PC-9 (cell line): ENCODE data around the gene SMIM7. TPM values are rescaled to one million over a fixed set of nuclear protein-coding genes. Genes with fewer than 3 reads are reported as not detected.

Experiments used
- BruUV-seq: library from RNA; stranded (reverse); fragments of 400-500 nt; replicated peaks from 2 replicates; lab custom pipeline; 2021; lab: Mats Ljungman, UMichigan
- CTCF ChIA-PET: fragments of 300-600 bp; sonication (Branson Sonifier 250); formaldehyde crosslinking; loops from one replicate; lab custom pipeline; 2022; ENCODE audit warnings: antibody characterized with exemption; lab: Charles Lee
- POLR2A ChIA-PET: fragments of 300-600 bp; sonication (Branson Sonifier 250); formaldehyde crosslinking; loops from one replicate; lab custom pipeline; 2022; ENCODE audit warnings: antibody characterized with exemption; ENCODE audit not compliant: unreplicated experiment; lab: Charles Lee
- DNase-seq, 2 experiments: peaks; one replicate each; pipeline versions ENCODE4 v3.0.0 to v3.0.0-alpha.2; 2015 to 2022; ENCODE audit warnings: mixed read lengths in 1 of 2
- H2AFZ ChIP-seq: fragments of 200-600 bp; sonication (generic); 2 replicates; pipeline ENCODE4 v1.8.1; 2017; ENCODE audit warnings: antibody characterized with exemption
- H3F3A ChIP-seq: fragments of 200-600 bp; sonication (generic); 2 replicates; pipeline ENCODE4 v1.8.1; 2017; ENCODE audit warnings: antibody characterized with exemption, mild to moderate bottlenecking, low read depth; ENCODE audit not compliant: insufficient read depth
- H3K27ac ChIP-seq: fragments of 200-600 bp; sonication (generic); 2 replicates; pipeline ENCODE4 v1.6.1; 2016; ENCODE audit warnings: mixed run types
- H3K27me3 ChIP-seq: fragments of 200-600 bp; sonication (generic); 2 replicates; pipeline ENCODE4 v1.6.1; 2016; ENCODE audit warnings: low read depth, mixed run types; ENCODE audit not compliant: insufficient read depth
- H3K36me3 ChIP-seq: fragments of 200-600 bp; sonication (generic); 2 replicates; pipeline ENCODE4 v1.6.1; 2016; ENCODE audit warnings: low read depth, mixed run types
- H3K4me1 ChIP-seq: fragments of 200-600 bp; sonication (generic); replicated peaks from 2 replicates; pipeline ENCODE4 v1.6.1; 2016; ENCODE audit warnings: mixed run types; ENCODE audit not compliant: insufficient read depth
- H3K4me2 ChIP-seq: fragments of 200-600 bp; sonication (generic); 2 replicates; pipeline ENCODE4 v1.6.1; 2017; ENCODE audit warnings: mixed run types
- H3K4me3 ChIP-seq: fragments of 200-600 bp; sonication (generic); 2 replicates; pipeline ENCODE4 v1.6.1; 2016; ENCODE audit warnings: mixed run types
- H3K79me2 ChIP-seq: fragments of 200-600 bp; sonication (generic); 2 replicates; pipeline ENCODE4 v1.6.1; 2017; ENCODE audit warnings: low read depth, mixed run types
- H3K9me2 ChIP-seq: fragments of 200-600 bp; sonication (generic); 2 replicates; pipeline ENCODE4 v1.8.1; 2017; ENCODE audit warnings: mild to moderate bottlenecking; ENCODE audit not compliant: insufficient read depth
- H3K9me3 ChIP-seq: fragments of 200-600 bp; sonication (generic); 2 replicates; pipeline ENCODE4 v1.8.1; 2016; ENCODE audit warnings: low read depth; ENCODE audit not compliant: insufficient read depth
- H4K20me1 ChIP-seq: fragments of 200-600 bp; sonication (generic); 2 replicates; pipeline ENCODE4 v1.8.1; 2017; ENCODE audit not compliant: insufficient read depth
- EZH2 ChIP-seq: fragments of 200-600 bp; sonication (generic); IDR thresholded peaks from 2 replicates; pipeline ENCODE4 v1.8.0; 2017; ENCODE audit warnings: antibody characterized with exemption, low read depth
- intact Hi-C: fragments of 100-400 bp; cut with micrococcal nuclease; formaldehyde crosslinking; loops from one replicate; pipeline ENCODE4 v1.10.0; 2022; ENCODE audit not compliant: unreplicated experiment
- total RNA-seq: library from RNA; stranded (reverse); gene quantifications from 2 replicates; pipeline ENCODE4 v1.2.3, GENCODE V29; 2021
- TF ChIP-seq, protein P1 (sequence below): fragments of 200-600 bp; sonication (generic); conservative IDR thresholded peaks from 2 replicates; pipeline ENCODE4 v1.6.1; 2017; ENCODE audit warnings: mixed run types, antibody characterized with exemption, mild to moderate bottlenecking, moderate library complexity

The SMIM7 gene
- total RNA-seq, 1 experiment from 2014 or later, result 72.9 TPM

GRCh38 chr19:16626796-16627192 lies 33.1 kb downstream of the SMIM7 start:
- ChIA-PET CTCF (interaction anchor here (0.6 kb wide), 1 partner anchor 191 kb away, joined by 7 read pairs; no protein-coding TSS in a partner anchor), POLR2A (interaction anchor here (0.5 to 0.6 kb wide), 2 partner anchors 42 to 1124 kb away, joined by 3 read pairs; no protein-coding TSS in a partner anchor)
- Histone ChIP-seq H3K4me1 (peaks cover 20% of the 10 kb centered on the region), H3K4me3 (peak overlapping the region; percentile 99), H3K9me2 (no peaks in the 10 kb centered on the region), H2AFZ (peak overlapping the region; percentile 58; the same call in 1 of the 2 replicates), H3K36me3 (peaks cover 5% of the 10 kb centered on the region; the same call in 1 of the 2 replicates), H3K4me2 (peak overlapping the region; percentile 97), H4K20me1 (peaks cover 59% of the 10 kb centered on the region), H3K27me3 (no peaks in the 10 kb centered on the region), H3F3A (peaks cover 24% of the 10 kb centered on the region), H3K9me3 (no peaks in the 10 kb centered on the region), H3K79me2 (peaks cover 66% of the 10 kb centered on the region), H3K27ac (no peak overlapping the region)
- peak in 1 of 2 experiments; percentile 7 for DNase-seq
- TF ChIP-seq EZH2, result no peak
- TF ChIP-seq, protein P1, sequence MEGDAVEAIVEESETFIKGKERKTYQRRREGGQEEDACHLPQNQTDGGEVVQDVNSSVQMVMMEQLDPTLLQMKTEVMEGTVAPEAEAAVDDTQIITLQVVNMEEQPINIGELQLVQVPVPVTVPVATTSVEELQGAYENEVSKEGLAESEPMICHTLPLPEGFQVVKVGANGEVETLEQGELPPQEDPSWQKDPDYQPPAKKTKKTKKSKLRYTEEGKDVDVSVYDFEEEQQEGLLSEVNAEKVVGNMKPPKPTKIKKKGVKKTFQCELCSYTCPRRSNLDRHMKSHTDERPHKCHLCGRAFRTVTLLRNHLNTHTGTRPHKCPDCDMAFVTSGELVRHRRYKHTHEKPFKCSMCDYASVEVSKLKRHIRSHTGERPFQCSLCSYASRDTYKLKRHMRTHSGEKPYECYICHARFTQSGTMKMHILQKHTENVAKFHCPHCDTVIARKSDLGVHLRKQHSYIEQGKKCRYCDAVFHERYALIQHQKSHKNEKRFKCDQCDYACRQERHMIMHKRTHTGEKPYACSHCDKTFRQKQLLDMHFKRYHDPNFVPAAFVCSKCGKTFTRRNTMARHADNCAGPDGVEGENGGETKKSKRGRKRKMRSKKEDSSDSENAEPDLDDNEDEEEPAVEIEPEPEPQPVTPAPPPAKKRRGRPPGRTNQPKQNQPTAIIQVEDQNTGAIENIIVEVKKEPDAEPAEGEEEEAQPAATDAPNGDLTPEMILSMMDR, result no peak
- intact Hi-C loops, result no loop called here
- no TSS peak for BruUV-seq

- H3K9me2 ChIP-seq, result no peaks in the 10 kb centered on the region
- no peak overlapping the region for H2AFZ ChIP-seq
- H3K9me3 ChIP-seq, result no peaks in the 10 kb centered on the region
- H3K4me2 ChIP-seq, result peak overlapping the region; percentile 97; the same call in 1 of the 2 replicates
- intact Hi-C loops, result no loop called here
- ChIA-PET CTCF (interaction anchor here (0.7 kb wide), 1 partner anchor 247 kb away, joined by 6 read pairs; no protein-coding TSS in a partner anchor), POLR2A (no interaction called here)
- peaks cover 25% of the 10 kb centered on the region for H3K4me1 ChIP-seq
- no peak for DNase-seq
- peaks cover 73% of the 10 kb centered on the region for H4K20me1 ChIP-seq
- peaks cover 19% of the 10 kb centered on the region for H3F3A ChIP-seq
- H3K36me3 ChIP-seq, result peaks cover 5% of the 10 kb centered on the region; the same call in 1 of the 2 replicates
- no peaks in the 10 kb centered on the region for H3K27me3 ChIP-seq
- no peak for TF ChIP-seq EZH2
- TF ChIP-seq, protein P1, result no peak
- H3K4me3 ChIP-seq, result no peak overlapping the region; the same call in 1 of the 2 replicates
- H3K79me2 ChIP-seq, result peaks cover 81% of the 10 kb centered on the region
- H3K27ac ChIP-seq, result no peak overlapping the region
- BruUV-seq, result TSS peak; percentile 30
These were observed 34.6 kb downstream of the SMIM7 start for GRCh38 chr19:16625163-16625958.

- ChIA-PET POLR2A (interaction anchor here (0.7 kb wide), 1 partner anchor 48 kb away, joined by 4 read pairs; no protein-coding TSS in a partner anchor), CTCF (interaction anchor here (0.6 kb wide), 1 partner anchor 150 kb away, joined by 6 read pairs; no protein-coding TSS in a partner anchor)
- peaks cover 81% of the 10 kb centered on the region for H4K20me1 ChIP-seq
- no peaks in the 10 kb centered on the region for H3K9me2 ChIP-seq
- peaks cover 20% of the 10 kb centered on the region for H3K4me1 ChIP-seq
- BruUV-seq, result no TSS peak
- H3F3A ChIP-seq, result peaks cover 8% of the 10 kb centered on the region
- H2AFZ ChIP-seq, result no peak overlapping the region
- intact Hi-C loops, result no loop called here
- no peak overlapping the region for H3K4me3 ChIP-seq
- H3K36me3 ChIP-seq, result peaks cover 5% of the 10 kb centered on the region; the same call in 1 of the 2 replicates
- H3K27ac ChIP-seq, result no peak overlapping the region
- H3K27me3 ChIP-seq, result no peaks in the 10 kb centered on the region
- no peak overlapping the region for H3K4me2 ChIP-seq
- DNase-seq, result no peak
- TF ChIP-seq, protein P1, result no peak
- H3K9me3 ChIP-seq, result no peaks in the 10 kb centered on the region
- H3K79me2 ChIP-seq, result peaks cover 91% of the 10 kb centered on the region
These were observed 35.7 kb downstream of the SMIM7 start for GRCh38 chr19:16624236-16624635.
